DMS 273 treated with DMSO at 0.1 percent for 48 hours (cell line): ENCODE measurements around the gene UQCR11.

Source experiments
- DNase-seq: peaks from one replicate; lab custom pipeline; 2025; lab: John Stamatoyannopoulos, UW

The UQCR11 gene

GRCh38 chr19:1590641-1591397, 14.4 kb downstream of the UQCR11 start:
- DNase-seq: peak; percentile 17

GRCh38 chr19:1587872-1588271, 17.4 kb downstream of the UQCR11 start:
- no peak for DNase-seq

GRCh38 chr19:1585243-1585580, 20.1 kb downstream of the UQCR11 start:
- DNase-seq: no peak

GRCh38 chr19:1584500-1585242, 20.6 kb downstream of the UQCR11 start:
- no peak for DNase-seq

GRCh38 chr19:1582201-1582600, 23.1 kb downstream of the UQCR11 start:
- DNase-seq: no peak

GRCh38 chr19:1580957-1581356, 24.3 kb downstream of the UQCR11 start:
- no peak for DNase-seq

- no peak for DNase-seq
These were observed 24.9 kb downstream of the UQCR11 start for GRCh38 chr19:1580382-1580781.

GRCh38 chr19:1579222-1579621, 26.0 kb downstream of the UQCR11 start:
- DNase-seq: no peak

- DNase-seq: peak; percentile 12
These were observed 27.2 kb downstream of the UQCR11 start for GRCh38 chr19:1577929-1578618.

- DNase-seq: peak; percentile 34
These were observed 28.0 kb downstream of the UQCR11 start for GRCh38 chr19:1577090-1577928.

GRCh38 chr19:1576242-1577089, 28.8 kb downstream of the UQCR11 start:
- DNase-seq: no peak

- no peak for DNase-seq
These were observed 29.7 kb downstream of the UQCR11 start for GRCh38 chr19:1575323-1576241.

- no peak for DNase-seq
These were observed 30.7 kb downstream of the UQCR11 start for GRCh38 chr19:1574354-1575136.

GRCh38 chr19:1572795-1573194, 32.5 kb downstream of the UQCR11 start:
- no peak for DNase-seq

GRCh38 chr19:1571358-1571757, 33.9 kb downstream of the UQCR11 start:
- DNase-seq: no peak

GRCh38 chr19:1570836-1571235, 34.4 kb downstream of the UQCR11 start:
- no peak for DNase-seq

GRCh38 chr19:1569997-1570396, 35.3 kb downstream of the UQCR11 start:
- no peak for DNase-seq

- no peak for DNase-seq
These were observed 36.8 kb downstream of the UQCR11 start, which contains the start of gene MEX3D for GRCh38 chr19:1568320-1569019. Gene MEX3D (minus strand): TSS chr19:1568325. CDS start chr19:1568058, 267 bp downstream.

- no peak for DNase-seq
These were observed 37.4 kb downstream of the UQCR11 start for GRCh38 chr19:1567848-1568227.
